Nucleus accumbens (tissue), 56 donors: ENCODE data around the gene RPS6KA1.
"Not testable (repeated sequence)": the region's sequence is repeated elsewhere in the genome, so short reads cannot be mapped to it uniquely, and the experiment has no call there.

Experiments used
- DNase-seq, 56 donors: peaks; one replicate each; lab custom pipeline; 2025; lab: John Stamatoyannopoulos, UW

RPS6KA1 gene

DNA sequence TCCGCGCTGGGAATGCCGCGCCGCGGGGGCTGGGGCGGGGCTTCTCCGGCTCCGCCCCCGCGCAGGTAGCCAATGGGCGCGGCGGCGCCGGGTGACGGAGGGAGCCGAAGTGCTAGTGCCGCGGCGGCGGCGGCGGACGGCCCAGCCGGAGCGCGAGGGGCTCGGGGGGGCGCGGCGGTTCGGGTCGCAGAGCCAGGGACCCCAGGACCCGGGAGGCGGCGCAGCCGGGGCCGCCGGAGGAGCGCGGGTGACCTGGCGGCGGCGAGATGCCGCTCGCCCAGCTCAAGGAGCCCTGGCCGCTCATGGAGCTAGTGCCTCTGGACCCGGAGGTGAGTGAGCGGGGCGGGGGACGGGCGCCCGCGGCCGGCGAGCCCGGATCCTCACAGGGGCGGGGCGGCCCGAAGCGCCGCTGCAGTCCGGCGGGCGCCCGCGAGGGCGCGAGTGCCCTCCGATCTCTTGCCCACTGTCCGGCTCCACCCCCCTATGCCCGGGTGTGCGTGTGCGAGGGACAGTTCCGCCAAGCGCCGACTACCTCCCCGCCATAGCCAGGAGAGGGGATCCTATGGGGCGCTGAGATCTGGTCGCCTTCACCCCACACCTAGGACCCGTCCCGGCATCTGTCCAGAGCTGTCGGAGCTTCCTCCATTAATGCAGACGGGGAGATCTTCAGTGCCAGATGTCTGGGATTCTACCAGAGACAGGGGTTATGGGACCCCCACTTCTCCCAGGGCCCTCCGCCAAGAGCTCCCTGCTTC, at the start of gene RPS6KA1:
Gene RPS6KA1, plus strand, starts transcription at position 107 of the 755 bp plus-strand sequence. Its CDS starts 160 bp downstream, at position 267.
- DNase-seq, result peak in 32 of 56 donors; percentile 9 to 80 (median 44)

GRCh38 chr1:26482921-26483320, 46.6 kb upstream of the RPS6KA1 start:
- no peak for DNase-seq

DNA sequence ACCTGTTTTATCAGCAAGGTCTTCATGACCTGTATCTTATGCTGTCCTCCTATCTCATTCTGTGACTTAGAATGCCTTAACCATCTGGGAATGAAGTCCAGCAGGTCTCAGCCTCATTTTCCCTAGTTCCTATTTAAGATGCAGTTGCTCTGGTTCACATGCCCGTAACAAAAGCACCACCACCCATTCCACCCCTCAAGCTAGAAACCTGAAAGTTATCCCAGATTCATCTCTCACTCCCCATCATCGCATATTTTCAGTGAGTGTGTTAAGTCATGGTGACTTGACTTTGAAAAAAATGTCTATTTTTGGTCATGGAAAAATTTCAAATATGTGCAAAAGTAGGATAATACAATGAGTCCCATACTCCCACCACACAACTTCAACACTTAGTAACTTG, 45.6 kb upstream of the RPS6KA1 start:
- no peak for DNase-seq

DNA sequence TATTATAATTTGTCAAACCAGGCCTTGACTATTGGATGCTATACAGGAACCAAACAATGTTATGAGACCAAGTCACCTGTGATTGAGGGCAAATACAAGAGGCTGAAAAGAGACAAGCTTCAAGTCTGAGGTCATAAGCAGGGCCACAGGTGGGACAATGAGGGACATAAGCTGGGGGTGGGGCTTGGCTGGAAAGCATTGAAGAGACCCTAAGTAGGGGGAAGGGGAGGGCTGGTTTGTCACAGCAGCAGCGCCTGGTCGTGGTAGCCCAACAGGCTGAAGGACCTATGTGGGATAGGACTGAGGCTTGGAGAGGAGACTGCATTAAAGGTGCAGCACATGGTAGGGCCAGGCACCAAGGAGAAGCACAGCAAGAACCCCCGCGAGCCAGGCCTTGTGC, 39.4 kb upstream of the RPS6KA1 start:
- no peak for DNase-seq

- DNase-seq, result no peak
These were observed 36.3 kb upstream of the RPS6KA1 start for GRCh38 chr1:26493267-26493666.

DNA sequence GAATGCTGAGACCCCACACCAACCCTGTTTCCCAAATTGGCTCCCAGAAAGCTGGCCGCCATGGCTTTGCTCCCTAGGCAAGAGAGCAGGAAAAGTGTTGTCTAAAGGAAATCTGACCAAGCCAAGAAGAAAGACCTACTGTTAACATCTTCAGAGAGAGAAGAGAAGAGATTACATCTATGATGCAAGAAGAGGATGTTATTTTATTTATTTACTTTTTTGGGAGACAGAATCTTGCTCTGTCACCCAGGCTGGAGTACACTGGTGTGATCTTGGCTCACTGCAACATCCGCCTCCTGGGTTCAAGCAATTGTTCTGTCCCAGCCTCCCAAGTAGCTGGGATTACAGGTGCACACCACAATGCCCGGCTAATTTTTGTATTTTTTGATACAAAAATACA, 35.6 kb upstream of the RPS6KA1 start:
- DNase-seq, result no peak

DNA sequence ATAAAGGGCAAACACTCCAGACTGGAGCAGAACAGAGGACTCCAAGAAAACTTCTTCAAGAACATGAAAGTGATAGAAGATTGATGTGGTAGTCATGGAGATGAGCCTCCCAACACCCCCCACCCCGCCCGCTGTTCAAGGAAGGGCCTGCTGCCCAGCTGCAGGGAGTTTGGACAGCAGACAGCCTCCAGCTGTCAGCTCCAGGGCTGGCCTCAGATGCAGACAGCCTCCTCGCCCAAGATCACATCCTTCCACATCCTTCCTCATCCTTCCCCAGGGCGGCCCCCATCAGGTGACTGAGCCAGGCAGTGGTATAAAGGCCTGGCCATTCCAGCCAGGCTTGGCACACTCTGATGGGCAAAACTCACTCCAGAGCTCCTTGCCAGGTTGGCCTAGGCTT, 32.7 kb upstream of the RPS6KA1 start:
- DNase-seq, result peak in 1 of 56 donors; percentile 3

GRCh38 chr1:26498894-26499293, 30.7 kb upstream of the RPS6KA1 start:
- no peak for DNase-seq

DNA sequence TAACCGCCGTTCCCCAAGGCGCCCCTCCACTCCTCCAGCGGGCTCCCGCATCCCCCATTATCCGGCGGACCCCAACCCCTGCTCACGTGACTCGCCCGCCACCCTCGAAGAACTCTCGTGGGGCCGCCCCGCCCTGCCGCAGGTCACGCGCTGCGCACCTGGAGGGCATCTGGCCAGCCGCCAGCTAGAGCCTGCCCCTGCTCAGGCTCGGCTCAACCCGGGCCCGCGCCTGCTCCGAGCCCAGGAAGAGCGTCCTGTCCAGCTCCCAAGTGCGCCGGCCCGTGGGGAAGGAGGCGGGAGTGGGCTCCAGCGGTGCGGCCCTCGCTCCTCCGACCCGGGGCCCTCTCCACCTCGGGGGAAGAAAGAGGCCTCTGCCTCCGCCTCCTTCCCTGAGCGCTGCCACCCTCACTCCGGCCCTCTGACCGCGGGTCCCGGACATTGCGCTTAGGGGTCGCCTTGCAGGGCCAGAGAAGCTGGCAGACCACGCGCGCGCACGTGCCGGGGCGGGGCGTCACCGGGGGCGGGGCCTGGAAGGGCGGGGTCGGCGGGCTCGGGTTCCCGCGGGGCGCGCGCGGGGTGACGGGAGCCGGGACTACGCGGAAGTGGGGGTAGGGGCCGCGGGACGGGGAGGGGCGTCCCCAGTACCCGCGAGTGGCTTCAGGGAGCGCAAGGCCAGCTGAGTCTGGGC, 28.9 kb upstream of the RPS6KA1 start:
- peak in 55 of 56 donors; percentile 17 to 93 (median 82) for DNase-seq

GRCh38 chr1:26510711-26511110, 18.9 kb upstream of the RPS6KA1 start:
- DNase-seq, result not testable (repeated sequence)

DNA sequence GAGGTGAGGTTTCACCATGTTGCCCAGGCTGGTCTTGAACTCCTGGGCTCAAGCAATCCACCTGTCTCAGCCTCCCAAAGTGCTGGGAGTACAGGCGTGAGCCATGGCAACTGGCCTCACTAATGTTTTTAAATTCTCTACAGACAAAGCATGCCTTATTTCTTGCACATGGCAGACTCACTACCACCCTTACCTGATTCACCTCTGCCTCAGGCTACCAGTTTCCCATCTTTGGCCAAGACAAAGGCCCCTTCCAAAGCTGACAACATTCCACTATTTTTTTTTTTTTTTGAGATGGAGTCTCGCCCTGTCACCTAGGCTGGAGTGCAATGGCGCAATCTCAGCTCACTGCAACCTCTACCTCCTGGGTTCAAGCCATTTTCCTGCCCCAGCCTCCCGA, 13.7 kb upstream of the RPS6KA1 start:
- DNase-seq, result not testable (repeated sequence)

- no peak for DNase-seq
These were observed 12.4 kb upstream of the RPS6KA1 start for GRCh38 chr1:26516987-26517765.

GRCh38 chr1:26517766-26518049, 11.9 kb upstream of the RPS6KA1 start:
- DNase-seq, result no peak

- no peak for DNase-seq
These were observed 11.2 kb upstream of the RPS6KA1 start for GRCh38 chr1:26518355-26518754.

DNA sequence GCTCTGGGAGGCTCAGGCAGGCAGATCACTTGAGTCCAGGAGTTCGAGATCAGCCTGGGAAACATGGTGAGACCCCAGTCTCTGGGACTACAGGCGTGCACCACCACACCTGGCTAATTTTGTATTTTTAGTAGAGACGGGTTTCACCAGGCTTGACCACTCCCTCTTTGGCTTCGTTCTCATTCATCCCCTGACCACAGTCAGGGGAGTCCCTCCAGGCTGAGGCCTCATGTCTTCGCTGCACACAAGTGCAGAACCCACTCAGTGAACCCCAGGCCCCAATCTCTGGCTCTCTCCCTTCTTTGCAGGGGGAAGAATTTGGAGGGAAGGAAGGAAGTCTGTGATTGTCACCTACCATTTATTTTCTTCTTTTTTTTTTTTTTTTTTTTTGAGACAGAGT, 9.2 kb upstream of the RPS6KA1 start:
- no peak for DNase-seq

GRCh38 chr1:26521669-26522030, 7.9 kb upstream of the RPS6KA1 start:
- no peak for DNase-seq

DNA sequence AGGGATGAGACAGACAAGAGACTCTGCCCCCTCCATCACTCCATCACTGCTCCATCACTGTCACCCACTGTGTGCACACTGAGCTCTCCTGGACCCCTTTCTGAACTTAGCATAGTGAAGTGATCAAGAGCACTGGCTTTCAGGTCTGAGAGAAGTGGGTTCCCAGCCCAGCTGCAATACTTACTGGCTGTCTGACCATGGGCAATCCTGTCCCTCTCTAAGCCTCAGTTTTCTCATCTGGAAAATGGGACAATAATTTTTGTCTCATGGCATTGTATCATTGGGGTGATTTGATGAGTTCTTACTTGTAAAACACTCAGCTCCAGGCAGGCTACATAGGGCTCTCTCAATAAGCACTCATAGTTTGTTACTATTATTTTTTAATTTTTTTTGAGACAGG, 7.5 kb upstream of the RPS6KA1 start:
- DNase-seq, result no peak

GRCh38 chr1:26524181-26524580, 5.4 kb upstream of the RPS6KA1 start:
- no peak for DNase-seq

DNA sequence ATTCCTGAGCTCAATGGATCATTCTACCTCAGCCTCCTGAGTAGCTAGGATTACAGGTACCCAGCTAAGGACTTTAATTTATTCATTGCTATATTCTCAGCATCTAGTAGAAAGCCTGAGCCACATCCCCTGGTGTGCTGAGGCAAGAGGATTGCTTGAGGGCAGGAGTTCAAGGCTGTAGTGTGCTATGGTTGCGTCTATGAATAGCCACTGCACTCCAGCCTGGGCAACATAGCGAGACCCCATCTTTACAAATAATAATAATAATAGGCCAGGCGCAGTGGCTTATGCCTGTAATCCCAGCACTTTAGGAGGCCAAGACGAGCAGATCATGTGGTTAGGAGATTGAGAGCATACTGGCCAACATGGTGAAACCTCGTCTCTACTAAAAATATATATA, 3.3 kb upstream of the RPS6KA1 start:
- DNase-seq, result no peak

GRCh38 chr1:26529405-26529654, 231 bp upstream of the RPS6KA1 start:
- DNase-seq, result peak in 2 of 56 donors; percentile 29 to 48

- no peak for DNase-seq
These were observed 891 bp downstream of the RPS6KA1 start for GRCh38 chr1:26530410-26530894.
